GM12878 (cell line): ENCODE measurements around the gene DNAI4. TPM values are rescaled to one million over a fixed set of nuclear protein-coding genes. Genes with fewer than 3 reads are reported as not detected.
"Not testable (repeated sequence)": the region's sequence is repeated elsewhere in the genome, so short reads cannot be mapped to it uniquely, and the experiment has no call there.

Source experiments
- ATAC-seq: fragments of 200-7000 bp; cut with Tn5 transposase; 3 replicates; pipeline ENCODE4 v1.9.1; 2020; ENCODE audit warnings: mild to moderate bottlenecking, moderate library complexity
- BruUV-seq: library from RNA; stranded (reverse); fragments of 400-500 nt; replicated peaks from 2 replicates; lab custom pipeline; 2021; lab: Mats Ljungman, UMichigan
- CTCF ChIA-PET: fragments of 300-600 bp; sonication (Branson Sonifier 250); formaldehyde crosslinking; extraction: SDS; loops from one replicate; lab custom pipeline; 2021; ENCODE audit warnings: inconsistent platforms; lab: Yijun Ruan, JAX
- POLR2A ChIA-PET: fragments of 350-600 bp; formaldehyde crosslinking; extraction: SDS; loops from one replicate; lab custom pipeline; 2021; ENCODE audit warnings: inconsistent platforms; lab: Charles Lee
- RAD21 ChIA-PET: fragments of 300-600 bp; sonication (Branson Sonifier 250); formaldehyde crosslinking; loops from one replicate; lab custom pipeline; 2023; ENCODE audit warnings: antibody characterized with exemption; ENCODE audit not compliant: unreplicated experiment; lab: Charles Lee
- SMC1A ChIA-PET: fragments of 300-600 bp; sonication (Branson Sonifier 250); formaldehyde crosslinking; loops from one replicate; lab custom pipeline; 2023; ENCODE audit not compliant: unreplicated experiment, uncharacterized antibody; lab: Charles Lee
- DNase-seq: peaks from one replicate; pipeline ENCODE4 v3.0.0-alpha.2; 2011; ENCODE audit warnings: low read depth, low spot score
- FAIRE-seq: peaks from 3 replicates; lab custom pipeline; 2011; peaks lifted over from hg19 to GRCh38; lab: Jason Lieb, UNC
- H2AFZ ChIP-seq: 2 replicates; pipeline ENCODE4 v1.6.0; 2011; ENCODE audit warnings: low read depth, low read length, control low read depth; ENCODE audit not compliant: control insufficient read depth
- H3K27ac ChIP-seq: 2 replicates; pipeline ENCODE4 v1.5.1; 2011; ENCODE audit warnings: control low read depth; ENCODE audit not compliant: control insufficient read depth, insufficient read depth
- H3K27me3 ChIP-seq, 2 experiments: replicated peaks in 1 of 2; 2 replicates each; pipeline versions ENCODE4 v1.6.0 to v1.6.1; 2011; ENCODE audit warnings: low read length in 1 of 2; ENCODE audit not compliant: control insufficient read depth in 2 of 2, insufficient read depth in 2 of 2
- H3K36me3 ChIP-seq, 2 experiments: 2 replicates each; pipeline ENCODE4 v1.5.1; 2011; ENCODE audit warnings: low read length in 1 of 2; ENCODE audit not compliant: control insufficient read depth in 2 of 2, insufficient read depth in 2 of 2
- H3K4me1 ChIP-seq: 2 replicates; pipeline ENCODE4 v1.6.1; 2011; ENCODE audit warnings: mild to moderate bottlenecking, low read length, moderate library complexity, mixed read lengths; ENCODE audit not compliant: control insufficient read depth, insufficient read depth
- H3K4me2 ChIP-seq: 2 replicates; pipeline ENCODE4 v1.6.0; 2011; ENCODE audit warnings: control low read depth; ENCODE audit not compliant: control insufficient read depth, insufficient read depth
- H3K4me3 ChIP-seq: fragments of 200-600 bp; sonication (generic); 2 replicates; pipeline ENCODE4 v1.5.1; 2016
- H3K79me2 ChIP-seq: 2 replicates; pipeline ENCODE4 v1.6.0; 2011; ENCODE audit warnings: low read length; ENCODE audit not compliant: control insufficient read depth, insufficient read depth
- H3K9ac ChIP-seq: 2 replicates; pipeline ENCODE4 v1.8.0; 2011; ENCODE audit warnings: low read length, control low read depth, mixed read lengths; ENCODE audit not compliant: control insufficient read depth, insufficient read depth
- H3K9me3 ChIP-seq: replicated peaks from 3 replicates; pipeline ENCODE4 v1.5.1; 2011; ENCODE audit warnings: mild to moderate bottlenecking, low read length; ENCODE audit not compliant: control insufficient read depth, insufficient read depth
- H4K20me1 ChIP-seq: 2 replicates; pipeline ENCODE4 v1.6.0; 2011; ENCODE audit not compliant: control insufficient read depth, insufficient read depth
- ATF7 ChIP-seq: fragments of 450-650 bp; IDR thresholded peaks from 2 replicates; pipeline ENCODE4 v1.6.1; 2016; ENCODE audit warnings: low read depth, mild to moderate bottlenecking
- BRCA1 ChIP-seq: IDR thresholded peaks from 2 replicates; pipeline ENCODE4 v1.6.1; 2011; ENCODE audit warnings: low read depth, low read length, improper control_type of control experiment
- EP300 ChIP-seq, 2 experiments: fragments of 150-350 bp in 1 of 2; IDR thresholded peaks; 2 replicates each; pipeline ENCODE4 v1.6.1; 2011 to 2012; ENCODE audit warnings: low read depth in 2 of 2, low read length in 2 of 2, borderline replicate concordance in 1 of 2, improper control_type of control experiment in 1 of 2, inconsistent platforms in 1 of 2; ENCODE audit not compliant: control insufficient read depth in 1 of 2
- ETV6 ChIP-seq, 2 experiments: fragments of 450-650 bp in 1 of 2; IDR thresholded peaks in 1 of 2; conservative IDR thresholded peaks in 1 of 2; 2 replicates each; pipeline ENCODE4 v1.6.1; 2014; ENCODE audit warnings: antibody characterized with exemption in 1 of 2, borderline replicate concordance in 1 of 2, low read depth in 1 of 2, mild to moderate bottlenecking in 1 of 2, moderate library complexity in 1 of 2
- HSF1 ChIP-seq: fragments of 150-350 bp; IDR thresholded peaks from 2 replicates; pipeline ENCODE4 v1.6.1; 2014; ENCODE audit warnings: mild to moderate bottlenecking, low read depth, low read length
- MXI1 ChIP-seq: fragments of 150-350 bp; IDR thresholded peaks from 2 replicates; pipeline ENCODE4 v1.6.1; 2011; ENCODE audit warnings: low read depth, mild to moderate bottlenecking, inconsistent platforms, low read length, improper control_type of control experiment
- NFYA ChIP-seq: IDR thresholded peaks from 2 replicates; pipeline ENCODE4 v1.6.1; 2011; ENCODE audit warnings: low read depth, mild to moderate bottlenecking, low read length, improper control_type of control experiment, borderline replicate concordance
- NR2C1 ChIP-seq: fragments of 450-650 bp; IDR thresholded peaks from 2 replicates; pipeline ENCODE4 v1.6.1; 2017; ENCODE audit warnings: antibody characterized with exemption, mild to moderate bottlenecking, moderate library complexity
- PML ChIP-seq: IDR thresholded peaks from 2 replicates; pipeline ENCODE4 v1.6.1; 2012; ENCODE audit warnings: low read length, inconsistent platforms
- SMAD5 ChIP-seq: IDR thresholded peaks from 2 replicates; pipeline ENCODE4 v1.6.1; 2016; ENCODE audit warnings: antibody characterized with exemption, low read depth
- TAF1 ChIP-seq: IDR thresholded peaks from 2 replicates; pipeline ENCODE4 v1.6.1; 2011; ENCODE audit warnings: mild to moderate bottlenecking, low read depth, low read length, borderline replicate concordance
- WGBS: methylation state at CpG from one replicate; pipeline ENCODE4 v1.1.6; 2016; ENCODE audit warnings: low lambda C conversion rate; ENCODE audit not compliant: insufficient replicate concordance, insufficient coverage; ENCODE audit errors: missing lambda C conversion rate; 5-methylcytosine and 5-hydroxymethylcytosine counted together
- in situ Hi-C: fragments of 300-500 bp; cut with MboI; formaldehyde crosslinking; loops from 9 replicates; pipeline ENCODE4 v1.14.3; 2018; ENCODE audit warnings: mixed read lengths
- intact Hi-C: fragments of 100-400 bp; cut with micrococcal nuclease; formaldehyde crosslinking; loops from one replicate; pipeline ENCODE4 v1.14.2; 2022; ENCODE audit not compliant: unreplicated experiment
- polyA plus RNA-seq, 11 experiments: library from polyadenylated mRNA; depleted of rRNA in 4 of 11; unstranded in 6 of 11; stranded (reverse) in 5 of 11; fragments of >200 nt; fragmentation: Nextera tagmentation in 4 of 11; fragmentation: Illumina TruSeq in 1 of 11; extraction: Ambion mirVana in 4 of 11; extraction: Trizol in 1 of 11; gene quantifications; 1 replicate in 1 of 11; 2 replicates in 10 of 11; pipeline versions ENCODE4 v1.2.1 to v1.2.3, GENCODE V29; 2011 to 2016; ENCODE audit warnings: inconsistent platforms in 2 of 11, missing spikeins in 2 of 11, low read depth in 1 of 11
- total RNA-seq, 4 experiments: library from RNA; depleted of rRNA in 3 of 4; stranded (reverse); fragments of >200 nt in 3 of 4; fragmentation: Illumina TruSeq in 1 of 4; extraction: Trizol in 1 of 4; gene quantifications; 2 replicates each; pipeline versions ENCODE4 v1.2.1 to v1.2.3, GENCODE V29; 2013 to 2021
- TF ChIP-seq, protein P1 (sequence below): fragments of 450-650 bp; conservative IDR thresholded peaks from 2 replicates; pipeline ENCODE4 v1.6.1; 2017; ENCODE audit warnings: mild to moderate bottlenecking, moderate library complexity
- TF ChIP-seq, protein P2 (sequence below): IDR thresholded peaks from 2 replicates; pipeline ENCODE4 v1.6.1; 2012; ENCODE audit warnings: low read length, inconsistent platforms

The DNAI4 gene
- total and polyA plus RNA-seq, 10 of the 15 experiments (the other 5 are each of a cell fraction or from before 2014, with no cell fraction given): 0.13 to 2.3 (median 0.27) TPM; not detected in 1

- H3K4me1 ChIP-seq, H2AFZ ChIP-seq, H4K20me1 ChIP-seq, H3K4me2 ChIP-seq, ATAC-seq, BruUV-seq, FAIRE-seq, SMC1A ChIA-PET, H3K27ac ChIP-seq, DNase-seq, CTCF ChIA-PET, H3K27me3 ChIP-seq, POLR2A ChIA-PET, intact Hi-C loops, H3K9me3 ChIP-seq, H3K9ac ChIP-seq, RAD21 ChIA-PET, H3K36me3 ChIP-seq, in situ Hi-C loops, H3K79me2 ChIP-seq, H3K4me3 ChIP-seq: not testable (repeated sequence)
- 44% methylated on average over 7 of the region's 7 CpGs for WGBS
Observed at GRCh38 chr1:66872024-66872423, 52.6 kb downstream of the DNAI4 start.

GRCh38 chr1:66867501-66867900, 57.2 kb downstream of the DNAI4 start:
- ATAC-seq (no peak), FAIRE-seq (no peak), DNase-seq (no peak)
- RAD21 ChIA-PET: no interaction called here
- no peak overlapping the region for H3K4me2 ChIP-seq
- no peak overlapping the region for H3K9ac ChIP-seq
- H3K4me3 ChIP-seq: no peak overlapping the region
- intact Hi-C loops: no loop called here
- in situ Hi-C loops: no loop called here
- no peaks in the 10 kb centered on the region for H3K27me3 ChIP-seq
- H3K27ac ChIP-seq: no peak overlapping the region
- no TSS peak for BruUV-seq
- no peaks in the 10 kb centered on the region for H3K9me3 ChIP-seq
- CTCF ChIA-PET: interaction anchor here (1.2 kb wide), 1 partner anchor 128 kb away, joined by 3 read pairs; no protein-coding TSS in a partner anchor
- H3K36me3 ChIP-seq: no peaks in the 10 kb centered on the region
- no peaks in the 10 kb centered on the region for H4K20me1 ChIP-seq
- POLR2A ChIA-PET: no interaction called here
- SMC1A ChIA-PET: no interaction called here
- H3K4me1 ChIP-seq: no peaks in the 10 kb centered on the region
- 24% methylated on average over 2 of the region's 2 CpGs for WGBS
- H3K79me2 ChIP-seq: no peaks in the 10 kb centered on the region
- H2AFZ ChIP-seq: no peak overlapping the region
- TF ChIP-seq, protein P1, sequence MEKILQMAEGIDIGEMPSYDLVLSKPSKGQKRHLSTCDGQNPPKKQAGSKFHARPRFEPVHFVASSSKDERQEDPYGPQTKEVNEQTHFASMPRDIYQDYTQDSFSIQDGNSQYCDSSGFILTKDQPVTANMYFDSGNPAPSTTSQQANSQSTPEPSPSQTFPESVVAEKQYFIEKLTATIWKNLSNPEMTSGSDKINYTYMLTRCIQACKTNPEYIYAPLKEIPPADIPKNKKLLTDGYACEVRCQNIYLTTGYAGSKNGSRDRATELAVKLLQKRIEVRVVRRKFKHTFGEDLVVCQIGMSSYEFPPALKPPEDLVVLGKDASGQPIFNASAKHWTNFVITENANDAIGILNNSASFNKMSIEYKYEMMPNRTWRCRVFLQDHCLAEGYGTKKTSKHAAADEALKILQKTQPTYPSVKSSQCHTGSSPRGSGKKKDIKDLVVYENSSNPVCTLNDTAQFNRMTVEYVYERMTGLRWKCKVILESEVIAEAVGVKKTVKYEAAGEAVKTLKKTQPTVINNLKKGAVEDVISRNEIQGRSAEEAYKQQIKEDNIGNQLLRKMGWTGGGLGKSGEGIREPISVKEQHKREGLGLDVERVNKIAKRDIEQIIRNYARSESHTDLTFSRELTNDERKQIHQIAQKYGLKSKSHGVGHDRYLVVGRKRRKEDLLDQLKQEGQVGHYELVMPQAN: no peak
- TF ChIP-seq TAF1 (no peak), MXI1 (no peak), BRCA1 (no peak), NFYA (no peak), HSF1 (no peak), NR2C1 (no peak), EP300 (IDR thresholded peaks at IDR 0.05; ENCODE audit: borderline replicate concordance in 1 of 2, control insufficient read depth in 1 of 2, low read depth in 2 of 2, low read length in 2 of 2) (no peak), ETV6 (conservative IDR thresholded peaks at IDR 0.05 in 1 of 2, IDR thresholded peaks at IDR 0.05 in 1 of 2; ENCODE audit: borderline replicate concordance in 1 of 2, low read depth in 1 of 2) (no peak), SMAD5 (no peak), PML (no peak), ATF7 (no peak)
- TF ChIP-seq, protein P2, sequence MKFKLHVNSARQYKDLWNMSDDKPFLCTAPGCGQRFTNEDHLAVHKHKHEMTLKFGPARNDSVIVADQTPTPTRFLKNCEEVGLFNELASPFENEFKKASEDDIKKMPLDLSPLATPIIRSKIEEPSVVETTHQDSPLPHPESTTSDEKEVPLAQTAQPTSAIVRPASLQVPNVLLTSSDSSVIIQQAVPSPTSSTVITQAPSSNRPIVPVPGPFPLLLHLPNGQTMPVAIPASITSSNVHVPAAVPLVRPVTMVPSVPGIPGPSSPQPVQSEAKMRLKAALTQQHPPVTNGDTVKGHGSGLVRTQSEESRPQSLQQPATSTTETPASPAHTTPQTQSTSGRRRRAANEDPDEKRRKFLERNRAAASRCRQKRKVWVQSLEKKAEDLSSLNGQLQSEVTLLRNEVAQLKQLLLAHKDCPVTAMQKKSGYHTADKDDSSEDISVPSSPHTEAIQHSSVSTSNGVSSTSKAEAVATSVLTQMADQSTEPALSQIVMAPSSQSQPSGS: no peak
